ENCODE data around the gene LHFPL6.

- TF ChIP-seq CTCF (IDR thresholded peaks at IDR 0.05) (no peak), POLR2A (IDR thresholded peaks at IDR 0.05) (no peak)
These were observed 261.7 kb downstream of the LHFPL6 start for GRCh38 chr13:39341251-39341650.
